ENCODE measurements around the gene KLHL1. TPM values are rescaled to one million over a fixed set of nuclear protein-coding genes. Genes with fewer than 3 reads are reported as not detected.

KLHL1 gene
- total RNA-seq, 1 donor from 2014 or later, result not detected

DNA sequence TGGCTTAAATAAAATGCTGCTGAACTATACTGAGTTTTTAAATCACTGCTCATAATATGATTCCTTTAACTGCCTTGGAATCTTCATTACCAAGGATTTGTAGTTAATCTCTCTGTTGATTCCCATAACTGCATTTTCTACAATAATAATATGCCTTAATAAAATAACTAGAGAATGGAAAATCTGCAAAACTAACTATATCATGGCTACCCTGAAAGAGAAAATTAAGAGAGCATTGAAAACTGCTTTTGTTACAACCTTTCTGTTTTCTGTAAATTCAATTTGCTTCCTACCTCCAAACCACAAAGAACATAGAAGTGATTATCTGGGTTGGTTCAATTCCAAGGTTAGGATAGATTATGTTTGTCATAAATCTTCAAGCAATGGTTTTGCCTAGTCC is 203.5 kb downstream of the KLHL1 start:
- FAIRE-seq (no peak), DNase-seq (ENCODE audit: low read depth) (no peak)
- H3K4me3 ChIP-seq (ENCODE audit: low read depth, low read length), result no peak overlapping the region
- no peaks in the 10 kb centered on the region for H3K36me3 ChIP-seq (ENCODE audit: control insufficient read depth, insufficient read depth, low read length)
- no peaks in the 10 kb centered on the region for H3K27me3 ChIP-seq (ENCODE audit: control insufficient read depth, insufficient read depth, low read length)
- TF ChIP-seq, protein P1, sequence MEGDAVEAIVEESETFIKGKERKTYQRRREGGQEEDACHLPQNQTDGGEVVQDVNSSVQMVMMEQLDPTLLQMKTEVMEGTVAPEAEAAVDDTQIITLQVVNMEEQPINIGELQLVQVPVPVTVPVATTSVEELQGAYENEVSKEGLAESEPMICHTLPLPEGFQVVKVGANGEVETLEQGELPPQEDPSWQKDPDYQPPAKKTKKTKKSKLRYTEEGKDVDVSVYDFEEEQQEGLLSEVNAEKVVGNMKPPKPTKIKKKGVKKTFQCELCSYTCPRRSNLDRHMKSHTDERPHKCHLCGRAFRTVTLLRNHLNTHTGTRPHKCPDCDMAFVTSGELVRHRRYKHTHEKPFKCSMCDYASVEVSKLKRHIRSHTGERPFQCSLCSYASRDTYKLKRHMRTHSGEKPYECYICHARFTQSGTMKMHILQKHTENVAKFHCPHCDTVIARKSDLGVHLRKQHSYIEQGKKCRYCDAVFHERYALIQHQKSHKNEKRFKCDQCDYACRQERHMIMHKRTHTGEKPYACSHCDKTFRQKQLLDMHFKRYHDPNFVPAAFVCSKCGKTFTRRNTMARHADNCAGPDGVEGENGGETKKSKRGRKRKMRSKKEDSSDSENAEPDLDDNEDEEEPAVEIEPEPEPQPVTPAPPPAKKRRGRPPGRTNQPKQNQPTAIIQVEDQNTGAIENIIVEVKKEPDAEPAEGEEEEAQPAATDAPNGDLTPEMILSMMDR (IDR thresholded peaks at IDR 0.05; ENCODE audit: insufficient read depth, low read length, severe bottlenecking), result no peak

DNA sequence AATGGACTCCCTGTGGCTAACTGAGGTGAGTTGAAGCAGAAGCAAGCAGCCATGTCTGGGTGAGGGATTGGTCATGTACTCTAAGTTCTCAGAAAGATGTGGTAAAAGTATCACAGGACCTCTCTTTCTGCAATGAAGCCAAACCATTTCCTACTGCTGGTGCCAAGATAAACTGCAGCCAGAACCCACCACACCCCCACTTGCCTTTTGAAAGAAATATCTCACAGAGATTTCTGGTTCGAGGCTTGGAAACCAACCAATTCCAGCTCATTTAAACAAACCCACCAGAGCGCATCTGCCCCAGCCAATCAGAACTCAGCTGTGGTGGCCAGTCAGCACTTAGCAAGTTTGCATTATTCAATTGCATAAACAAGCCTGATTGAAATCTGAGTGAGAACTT is 205.2 kb downstream of the KLHL1 start:
- Histone ChIP-seq H3K36me3 (ENCODE audit: control insufficient read depth, insufficient read depth, low read length) (no peaks in the 10 kb centered on the region), H3K27me3 (ENCODE audit: control insufficient read depth, insufficient read depth, low read length) (no peaks in the 10 kb centered on the region), H3K4me3 (ENCODE audit: low read depth, low read length) (no peak overlapping the region)
- TF ChIP-seq, protein P1 (IDR thresholded peaks at IDR 0.05; ENCODE audit: insufficient read depth, low read length, severe bottlenecking), result no peak
- FAIRE-seq (no peak), DNase-seq (ENCODE audit: low read depth) (no peak)

DNA sequence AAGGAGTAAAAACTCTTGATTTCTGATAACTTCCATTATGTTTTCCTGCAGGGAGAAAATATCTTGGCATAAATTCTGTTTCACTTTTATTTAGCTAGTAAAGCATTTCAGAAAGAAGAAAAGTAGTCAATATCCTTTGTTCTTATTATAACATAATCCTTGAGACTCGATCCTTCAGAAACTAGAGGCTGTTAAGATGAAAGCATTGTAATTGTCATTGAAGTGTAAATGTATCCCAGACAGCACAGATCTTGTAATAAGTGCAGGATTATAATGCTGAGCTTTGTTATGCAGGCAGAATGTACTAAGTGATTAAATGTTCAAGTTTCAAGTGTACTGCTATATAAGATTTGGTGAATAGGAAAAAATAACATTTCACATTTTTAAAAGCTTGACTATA is 225.8 kb downstream of the KLHL1 start:
- TF ChIP-seq, protein P1 (IDR thresholded peaks at IDR 0.05; ENCODE audit: insufficient read depth, low read length, severe bottlenecking), result no peak
- Histone ChIP-seq H3K36me3 (ENCODE audit: control insufficient read depth, insufficient read depth, low read length) (no peaks in the 10 kb centered on the region), H3K4me3 (ENCODE audit: low read depth, low read length) (no peak overlapping the region), H3K27me3 (ENCODE audit: control insufficient read depth, insufficient read depth, low read length) (no peaks in the 10 kb centered on the region)
- FAIRE-seq (no peak), DNase-seq (ENCODE audit: low read depth) (no peak)

DNA sequence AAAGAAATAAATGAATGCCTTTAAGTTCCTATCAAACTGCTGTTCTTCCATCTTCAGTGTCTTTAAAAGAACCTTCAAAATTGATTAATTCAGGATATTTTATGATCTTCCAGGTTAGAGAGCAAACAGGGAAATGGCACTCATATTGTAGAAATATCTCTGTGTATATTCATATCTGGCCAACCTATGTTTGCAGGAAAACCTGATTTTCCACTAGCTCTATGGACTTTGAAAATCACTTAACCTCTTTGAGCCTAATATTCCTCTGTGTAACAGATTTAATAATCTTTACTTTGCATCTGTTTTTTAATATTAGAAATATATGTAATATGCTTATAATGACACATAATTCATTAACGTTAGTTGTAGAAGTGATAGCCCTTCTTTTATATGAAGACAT is 228.3 kb downstream of the KLHL1 start:
- TF ChIP-seq, protein P1 (IDR thresholded peaks at IDR 0.05; ENCODE audit: insufficient read depth, low read length, severe bottlenecking), result no peak
- H3K36me3 ChIP-seq (ENCODE audit: control insufficient read depth, insufficient read depth, low read length), result no peaks in the 10 kb centered on the region
- DNase-seq (ENCODE audit: low read depth) (no peak), FAIRE-seq (no peak)
- no peak overlapping the region for H3K4me3 ChIP-seq (ENCODE audit: low read depth, low read length)
- no peaks in the 10 kb centered on the region for H3K27me3 ChIP-seq (ENCODE audit: control insufficient read depth, insufficient read depth, low read length)

DNA sequence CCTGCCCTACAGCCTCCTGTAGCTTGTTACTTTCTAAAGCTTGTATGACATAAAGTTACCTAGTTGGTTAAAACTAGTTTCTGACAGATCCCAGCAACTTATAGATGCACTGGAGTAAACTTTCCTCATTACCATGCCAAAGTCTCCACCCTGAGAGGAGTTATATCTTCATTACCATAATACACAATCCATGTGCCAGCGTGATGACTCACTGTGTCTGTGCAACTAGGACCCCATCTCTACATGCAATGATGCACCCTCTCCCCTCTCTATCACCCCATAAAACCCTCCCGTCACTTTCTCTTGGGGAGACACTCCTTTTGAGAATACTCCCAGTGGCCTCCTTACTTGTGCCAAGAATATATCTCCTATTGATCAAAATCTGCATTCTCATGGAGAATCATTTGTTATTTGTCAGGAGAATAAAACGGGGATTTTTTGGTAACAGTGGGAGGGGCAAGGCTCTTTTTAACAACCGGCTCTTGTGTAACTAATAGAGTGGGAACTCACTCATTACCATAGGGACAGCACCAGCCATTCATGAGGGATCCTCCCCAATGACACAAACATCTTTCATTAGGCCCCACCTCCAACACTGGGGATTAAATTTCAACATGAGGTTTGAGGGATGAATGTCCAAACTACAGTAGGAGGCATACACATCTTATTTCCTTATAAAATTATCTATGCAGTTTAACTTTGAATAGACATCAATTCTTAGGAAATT is 235.8 kb downstream of the KLHL1 start:
- H3K4me3 ChIP-seq (ENCODE audit: low read depth, low read length), result no peak overlapping the region
- H3K27me3 ChIP-seq (ENCODE audit: control insufficient read depth, insufficient read depth, low read length), result no peaks in the 10 kb centered on the region
- FAIRE-seq (no peak), DNase-seq (ENCODE audit: low read depth) (no peak)
- TF ChIP-seq, protein P1 (IDR thresholded peaks at IDR 0.05; ENCODE audit: insufficient read depth, low read length, severe bottlenecking), result no peak
- no peaks in the 10 kb centered on the region for H3K36me3 ChIP-seq (ENCODE audit: control insufficient read depth, insufficient read depth, low read length)

DNA sequence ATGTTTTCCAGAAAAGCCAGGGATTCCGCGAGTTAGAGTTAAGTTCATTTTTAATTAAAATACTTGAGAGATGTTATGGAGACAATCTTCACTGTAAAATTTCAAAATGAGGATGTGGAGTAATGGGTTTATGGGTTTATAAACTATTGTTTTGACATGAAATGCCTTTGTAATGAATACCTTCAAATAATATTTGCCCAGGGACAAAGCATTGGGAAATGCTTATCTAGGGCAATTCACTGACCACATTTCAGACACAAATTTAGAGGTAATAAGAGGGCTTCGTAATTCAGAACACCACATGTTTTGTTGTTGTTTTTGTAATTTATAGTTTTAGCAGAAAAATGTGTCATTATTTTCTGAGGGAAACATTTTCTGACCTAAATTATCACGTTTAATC is 241.7 kb downstream of the KLHL1 start:
- H3K4me3 ChIP-seq (ENCODE audit: low read depth, low read length), result no peak overlapping the region
- FAIRE-seq (no peak), DNase-seq (ENCODE audit: low read depth) (no peak)
- H3K36me3 ChIP-seq (ENCODE audit: control insufficient read depth, insufficient read depth, low read length), result no peaks in the 10 kb centered on the region
- no peaks in the 10 kb centered on the region for H3K27me3 ChIP-seq (ENCODE audit: control insufficient read depth, insufficient read depth, low read length)
- TF ChIP-seq, protein P1 (IDR thresholded peaks at IDR 0.05; ENCODE audit: insufficient read depth, low read length, severe bottlenecking), result no peak
